ENCODE measurements around the gene PSMB7. TPM values are rescaled to one million over a fixed set of nuclear protein-coding genes. Genes with fewer than 3 reads are reported as not detected.

Gene PSMB7
- total RNA-seq, 4 donors from 2014 or later, result 125 to 226 (median 176) TPM

GRCh38 chr9:124363326-124364096, 51.7 kb downstream of the PSMB7 start:
- H3K9me3 ChIP-seq, result no peaks in the 10 kb centered on the region
- H3K27ac ChIP-seq, result no peak overlapping the region
- 98% methylated on average over 21 of the region's 21 CpGs for WGBS
- H3K4me1 ChIP-seq, result peaks cover 8% of the 10 kb centered on the region
- H3K4me3 ChIP-seq, result no peak overlapping the region
- H3K36me3 ChIP-seq, result peaks cover 7% of the 10 kb centered on the region
- TF ChIP-seq POLR2AphosphoS5 (IDR thresholded peaks at IDR 0.05) (no peak), EP300 (IDR thresholded peaks at IDR 0.05) (no peak), POLR2A (IDR thresholded peaks at IDR 0.05) (no peak)
- TF ChIP-seq, protein P1, sequence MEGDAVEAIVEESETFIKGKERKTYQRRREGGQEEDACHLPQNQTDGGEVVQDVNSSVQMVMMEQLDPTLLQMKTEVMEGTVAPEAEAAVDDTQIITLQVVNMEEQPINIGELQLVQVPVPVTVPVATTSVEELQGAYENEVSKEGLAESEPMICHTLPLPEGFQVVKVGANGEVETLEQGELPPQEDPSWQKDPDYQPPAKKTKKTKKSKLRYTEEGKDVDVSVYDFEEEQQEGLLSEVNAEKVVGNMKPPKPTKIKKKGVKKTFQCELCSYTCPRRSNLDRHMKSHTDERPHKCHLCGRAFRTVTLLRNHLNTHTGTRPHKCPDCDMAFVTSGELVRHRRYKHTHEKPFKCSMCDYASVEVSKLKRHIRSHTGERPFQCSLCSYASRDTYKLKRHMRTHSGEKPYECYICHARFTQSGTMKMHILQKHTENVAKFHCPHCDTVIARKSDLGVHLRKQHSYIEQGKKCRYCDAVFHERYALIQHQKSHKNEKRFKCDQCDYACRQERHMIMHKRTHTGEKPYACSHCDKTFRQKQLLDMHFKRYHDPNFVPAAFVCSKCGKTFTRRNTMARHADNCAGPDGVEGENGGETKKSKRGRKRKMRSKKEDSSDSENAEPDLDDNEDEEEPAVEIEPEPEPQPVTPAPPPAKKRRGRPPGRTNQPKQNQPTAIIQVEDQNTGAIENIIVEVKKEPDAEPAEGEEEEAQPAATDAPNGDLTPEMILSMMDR (IDR thresholded peaks at IDR 0.05), result no peak
- DNase-seq (ENCODE audit: low spot score in 2 of 2), result no peak
- H3K27me3 ChIP-seq, result no peaks in the 10 kb centered on the region

DNA sequence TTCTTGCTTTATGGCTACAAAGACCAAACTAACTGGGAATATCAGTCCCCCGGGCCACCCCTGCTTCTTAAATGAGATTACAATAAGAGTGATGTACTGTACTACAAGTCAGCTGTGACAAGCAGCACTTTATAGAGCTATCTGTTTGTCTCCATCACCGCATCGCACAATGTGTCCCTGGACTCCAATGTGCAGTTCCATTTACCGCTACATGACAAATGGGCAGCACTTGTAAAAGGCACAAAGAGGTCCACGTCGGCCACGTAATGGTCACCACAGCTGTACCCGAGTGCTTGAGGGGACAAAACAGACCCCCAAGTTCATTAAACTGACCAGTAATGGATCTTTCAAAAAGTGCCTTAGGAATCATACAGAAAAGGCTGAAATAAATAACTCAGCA, 54.1 kb downstream of the PSMB7 start:
- H3K4me3 ChIP-seq, result no peak overlapping the region
- TF ChIP-seq POLR2AphosphoS5 (IDR thresholded peaks at IDR 0.05) (no peak), EP300 (IDR thresholded peaks at IDR 0.05) (no peak), POLR2A (IDR thresholded peaks at IDR 0.05) (no peak)
- TF ChIP-seq, protein P1 (IDR thresholded peaks at IDR 0.05), result no peak

GRCh38 chr9:124359855-124360678, 55.2 kb downstream of the PSMB7 start:
- Histone ChIP-seq H3K27me3 (no peaks in the 10 kb centered on the region), H3K9me3 (no peaks in the 10 kb centered on the region), H3K4me1 (no peaks in the 10 kb centered on the region), H3K4me3 (no peak overlapping the region), H3K27ac (no peak overlapping the region), H3K36me3 (peaks cover 19% of the 10 kb centered on the region)
- 89% methylated on average over 11 of the region's 11 CpGs for WGBS
- no peak for TF ChIP-seq EP300 (IDR thresholded peaks at IDR 0.05)
- no peak for TF ChIP-seq POLR2AphosphoS5 (IDR thresholded peaks at IDR 0.05)
- no peak for TF ChIP-seq POLR2A (IDR thresholded peaks at IDR 0.05)
- TF ChIP-seq, protein P1 (IDR thresholded peaks at IDR 0.05), result no peak
- DNase-seq (ENCODE audit: low spot score in 2 of 2), result no peak

More for the DNA sequence above, 54.1 kb downstream of the PSMB7 start:
- peaks cover 8% of the 10 kb centered on the region for H3K36me3 ChIP-seq
- no peak for DNase-seq (ENCODE audit: low spot score in 2 of 2)
- H3K4me1 ChIP-seq, result peaks cover under 1% of the 10 kb centered on the region
- no peak overlapping the region for H3K27ac ChIP-seq
- WGBS, result 95% methylated on average over 8 of the region's 8 CpGs
- no peaks in the 10 kb centered on the region for H3K9me3 ChIP-seq
- H3K27me3 ChIP-seq, result no peaks in the 10 kb centered on the region

- no peak overlapping the region for H3K27ac ChIP-seq
- TF ChIP-seq POLR2AphosphoS5 (IDR thresholded peaks at IDR 0.05), result no peak
- TF ChIP-seq, protein P1 (IDR thresholded peaks at IDR 0.05), result no peak
- TF ChIP-seq POLR2A (IDR thresholded peaks at IDR 0.05), result no peak
- no peak for TF ChIP-seq EP300 (IDR thresholded peaks at IDR 0.05)
- no peaks in the 10 kb centered on the region for H3K4me1 ChIP-seq
- H3K9me3 ChIP-seq, result no peaks in the 10 kb centered on the region
- H3K36me3 ChIP-seq, result peaks cover 25% of the 10 kb centered on the region
- no peak overlapping the region for H3K4me3 ChIP-seq
- no peaks in the 10 kb centered on the region for H3K27me3 ChIP-seq
- DNase-seq (ENCODE audit: low spot score in 2 of 2), result no peak
- 91% methylated on average over 6 of the region's 6 CpGs for WGBS
These were observed 55.8 kb downstream of the PSMB7 start for GRCh38 chr9:124359426-124359825.

- H3K4me3 ChIP-seq, result no peak overlapping the region
- no peak overlapping the region for H3K27ac ChIP-seq
- no peaks in the 10 kb centered on the region for H3K27me3 ChIP-seq
- H3K9me3 ChIP-seq, result no peaks in the 10 kb centered on the region
- H3K36me3 ChIP-seq, result peaks cover 31% of the 10 kb centered on the region
- DNase-seq (ENCODE audit: low spot score in 2 of 2), result no peak
- no peaks in the 10 kb centered on the region for H3K4me1 ChIP-seq
- TF ChIP-seq POLR2AphosphoS5 (IDR thresholded peaks at IDR 0.05), result no peak
- no peak for TF ChIP-seq POLR2A (IDR thresholded peaks at IDR 0.05)
- TF ChIP-seq, protein P1 (IDR thresholded peaks at IDR 0.05), result no peak
- TF ChIP-seq EP300 (IDR thresholded peaks at IDR 0.05), result no peak
- WGBS, result 93% methylated on average over 13 of the region's 13 CpGs
These were observed 56.6 kb downstream of the PSMB7 start for GRCh38 chr9:124358631-124359030.
